Measurements from ENCODE around the gene NDEL1. TPM values are rescaled to one million over a fixed set of nuclear protein-coding genes. Genes with fewer than 3 reads are reported as not detected.
"Not testable (repeated sequence)": the region's sequence is repeated elsewhere in the genome, so short reads cannot be mapped to it uniquely, and the experiment has no call there.

Gene NDEL1, protein sequence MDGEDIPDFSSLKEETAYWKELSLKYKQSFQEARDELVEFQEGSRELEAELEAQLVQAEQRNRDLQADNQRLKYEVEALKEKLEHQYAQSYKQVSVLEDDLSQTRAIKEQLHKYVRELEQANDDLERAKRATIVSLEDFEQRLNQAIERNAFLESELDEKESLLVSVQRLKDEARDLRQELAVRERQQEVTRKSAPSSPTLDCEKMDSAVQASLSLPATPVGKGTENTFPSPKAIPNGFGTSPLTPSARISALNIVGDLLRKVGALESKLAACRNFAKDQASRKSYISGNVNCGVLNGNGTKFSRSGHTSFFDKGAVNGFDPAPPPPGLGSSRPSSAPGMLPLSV
- 10 to 100 TPM; 14.8 to 68.8 (median 54.0) TPM for polyA plus RNA-seq

DNA sequence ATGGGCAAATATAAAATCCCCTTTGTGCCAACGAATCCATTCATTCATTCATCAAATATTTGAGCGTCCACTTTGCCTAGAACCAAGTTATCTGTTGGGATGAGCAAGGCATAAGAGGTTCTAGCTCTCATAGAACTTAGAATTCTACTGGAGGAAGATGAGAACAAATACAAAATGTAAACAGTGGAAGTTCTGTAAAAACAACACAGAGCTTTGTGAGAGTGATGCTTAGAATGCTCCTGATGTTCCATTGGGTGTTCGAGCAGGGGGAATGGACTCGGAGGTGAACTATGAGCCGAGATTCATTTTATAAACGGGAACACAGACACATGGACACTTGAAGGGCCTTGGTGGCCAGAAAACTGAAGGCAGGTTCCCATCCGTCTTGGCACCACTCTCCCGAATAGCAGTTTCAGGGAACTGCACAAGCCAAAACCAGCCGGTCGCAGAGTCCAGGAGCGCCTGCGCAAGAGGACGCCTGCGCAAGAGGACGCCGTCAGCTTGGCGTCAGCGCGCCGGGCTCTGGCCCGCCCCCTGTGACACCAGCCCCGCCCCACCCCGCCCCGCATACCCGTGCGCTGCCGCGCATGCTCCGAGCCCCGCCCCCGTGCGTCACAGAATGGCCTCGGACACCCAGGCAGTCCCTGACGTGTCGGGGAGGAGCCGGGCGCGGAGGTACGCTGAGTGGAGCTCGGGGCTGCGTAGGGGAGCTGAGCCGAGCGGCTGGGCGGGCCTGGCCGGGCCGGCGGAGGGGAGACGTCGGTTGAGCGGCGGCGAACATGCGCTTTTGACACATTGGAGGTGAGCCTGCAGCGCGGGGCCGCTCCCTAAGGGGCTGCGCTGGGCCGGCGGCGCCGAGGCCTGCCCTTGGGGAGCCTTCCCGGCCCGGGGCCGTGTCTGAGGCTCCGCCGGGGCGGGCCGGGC is at the start of gene NDEL1:
Gene NDEL1, plus strand, starts transcription at position 640 of the 924 bp plus-strand sequence. CDS start 8,388 bp downstream, outside the sequence.
- H3K27ac ChIP-seq (ENCODE audit: low read depth, low read length): peak within 1 kb of the TSS; percentile 98
- 2 to 3% (median 3%) methylated on average over 59 to 68 of the region's 68 CpGs for WGBS, 3 donors

- WGBS, 3 donors: 69 to 79% (median 75%) methylated on average over 6 of the region's 6 CpGs
- no peak overlapping the region for H3K27ac ChIP-seq (ENCODE audit: low read depth, low read length)
Measured at GRCh38 chr17:8386841-8387240, 48.8 kb upstream of the NDEL1 start.

DNA sequence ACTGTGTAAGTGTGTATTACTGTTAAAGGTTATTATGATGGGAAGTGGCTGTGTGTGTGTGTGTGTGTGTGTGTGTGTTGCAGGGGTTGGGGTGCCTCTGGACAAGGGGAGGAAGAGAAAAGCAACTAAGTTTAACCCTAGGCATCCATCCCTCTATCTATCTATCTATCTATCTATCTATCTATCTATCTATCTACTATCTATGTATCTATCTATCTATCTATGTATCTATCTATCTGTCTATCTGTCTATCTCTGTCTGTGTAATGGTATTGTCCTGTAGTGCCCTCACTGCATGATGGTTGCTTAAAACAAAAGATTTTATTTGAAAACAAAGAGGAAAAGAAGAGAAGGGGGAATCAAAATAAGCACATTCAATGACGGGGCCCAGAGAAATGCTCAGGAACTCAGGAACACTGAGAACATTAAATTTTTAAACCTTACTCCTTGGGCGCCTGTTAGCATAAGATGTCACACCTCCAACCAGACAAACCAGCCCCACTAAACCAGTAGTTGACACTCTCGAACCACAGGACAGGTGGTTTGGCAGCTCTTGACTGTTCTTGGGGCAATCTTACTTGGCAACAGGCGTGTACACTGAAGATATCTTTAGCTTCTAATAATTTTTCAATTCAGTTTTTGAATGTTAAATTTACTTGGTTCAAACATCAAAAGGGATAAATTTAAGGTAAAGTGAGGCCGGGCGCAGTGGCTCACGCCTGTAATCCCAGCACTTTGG is 47.6 kb upstream of the NDEL1 start:
- WGBS, 3 donors: 89 to 91% (median 90%) methylated on average over 7 of the region's 7 CpGs
- no peak overlapping the region for H3K27ac ChIP-seq (ENCODE audit: low read depth, low read length)

DNA sequence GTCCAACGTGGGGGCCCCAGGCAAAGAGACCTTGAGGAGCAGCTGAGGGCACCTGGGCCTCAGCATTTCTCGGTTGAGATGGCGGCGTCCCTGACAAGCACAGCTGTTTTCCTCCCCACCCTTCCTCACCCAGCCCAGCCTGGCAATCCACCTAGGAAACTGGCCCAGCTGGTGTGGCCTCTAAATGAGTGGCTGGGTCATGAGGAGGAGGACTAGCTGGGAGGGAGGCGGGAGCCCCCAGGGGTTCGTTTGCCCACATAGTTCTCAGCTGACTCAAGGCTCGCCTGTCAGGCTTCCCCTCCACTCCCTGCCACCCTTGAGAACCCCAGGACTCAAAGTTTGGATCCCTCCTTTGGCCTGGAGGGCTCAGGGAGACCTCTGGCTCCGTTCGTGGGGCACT is 44.0 kb upstream of the NDEL1 start:
- no peak overlapping the region for H3K27ac ChIP-seq (ENCODE audit: low read depth, low read length)
- 25 to 54% (median 44%) methylated on average over 9 of the region's 9 CpGs for WGBS, 3 donors

DNA sequence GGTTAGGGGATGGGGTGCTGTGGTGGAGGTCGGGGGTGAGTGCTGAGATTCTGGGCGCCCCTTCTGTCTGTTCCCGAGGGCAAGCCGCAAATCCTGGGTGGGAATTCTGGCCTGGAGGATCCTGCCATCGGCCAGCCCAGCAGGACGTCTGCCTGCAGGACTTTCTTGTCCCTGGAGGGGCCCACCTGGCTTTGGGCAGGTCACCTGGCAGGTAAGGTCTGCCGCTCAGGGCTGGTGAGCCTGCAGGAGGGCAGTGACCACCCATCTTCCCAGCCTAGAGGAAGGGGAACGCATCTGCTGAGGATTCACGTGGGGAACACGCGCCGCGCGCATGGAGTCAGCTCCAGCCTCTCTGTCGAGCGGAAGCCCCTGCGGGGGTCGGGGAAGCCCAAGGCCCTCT is 43.4 kb upstream of the NDEL1 start:
- 66 to 74% (median 72%) methylated on average over 16 to 18 of the region's 18 CpGs for WGBS, 3 donors
- no peak overlapping the region for H3K27ac ChIP-seq (ENCODE audit: low read depth, low read length)

DNA sequence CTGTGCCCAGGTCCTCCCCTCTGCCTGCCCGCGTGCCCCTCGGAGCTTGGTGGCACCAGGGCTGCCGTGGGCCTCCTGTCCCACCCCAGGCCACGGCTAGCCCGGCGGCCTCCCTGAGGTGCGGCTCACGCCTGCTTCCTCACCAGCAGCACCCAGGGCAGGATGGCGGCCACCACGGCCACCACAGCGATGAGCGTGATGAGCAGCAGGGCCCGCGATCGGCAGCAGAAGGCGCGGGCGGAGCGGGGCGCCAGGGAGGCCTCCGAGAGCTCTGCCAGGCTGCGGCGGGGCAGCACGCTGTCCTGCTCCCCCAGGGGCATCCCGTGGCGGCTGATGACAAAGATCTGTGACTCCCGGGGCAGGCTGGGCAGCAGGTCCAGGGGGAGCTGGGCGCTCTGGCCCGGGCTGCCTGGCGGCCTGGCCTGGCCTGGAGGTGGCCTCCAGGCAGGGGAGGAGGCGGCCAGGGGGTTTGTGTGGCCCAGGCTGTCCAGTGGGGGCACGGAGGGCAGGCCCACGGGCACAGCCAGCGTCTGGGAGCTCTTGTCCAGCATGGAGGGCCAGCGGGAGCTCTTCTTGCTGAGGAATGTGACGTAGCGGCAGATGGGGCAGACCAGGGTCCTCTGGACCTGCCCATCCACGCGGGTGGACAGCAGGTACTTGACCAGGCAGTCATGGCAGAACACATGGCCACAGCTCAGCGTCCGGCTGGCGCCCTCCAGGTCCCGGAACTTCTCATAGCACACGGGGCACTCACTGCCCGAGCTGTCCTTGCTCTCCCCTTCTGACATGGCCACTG is 42.8 kb upstream of the NDEL1 start:
- 79 to 88% (median 87%) methylated on average over 28 to 46 of the region's 46 CpGs for WGBS, 3 donors
- H3K27ac ChIP-seq (ENCODE audit: low read depth, low read length): no peak overlapping the region

- H3K27ac ChIP-seq (ENCODE audit: low read depth, low read length): no peak overlapping the region
- WGBS, 3 donors: 53 to 60% (median 55%) methylated on average over 8 of the region's 8 CpGs
Measured at GRCh38 chr17:8393470-8394231, 42.0 kb upstream of the NDEL1 start.

DNA sequence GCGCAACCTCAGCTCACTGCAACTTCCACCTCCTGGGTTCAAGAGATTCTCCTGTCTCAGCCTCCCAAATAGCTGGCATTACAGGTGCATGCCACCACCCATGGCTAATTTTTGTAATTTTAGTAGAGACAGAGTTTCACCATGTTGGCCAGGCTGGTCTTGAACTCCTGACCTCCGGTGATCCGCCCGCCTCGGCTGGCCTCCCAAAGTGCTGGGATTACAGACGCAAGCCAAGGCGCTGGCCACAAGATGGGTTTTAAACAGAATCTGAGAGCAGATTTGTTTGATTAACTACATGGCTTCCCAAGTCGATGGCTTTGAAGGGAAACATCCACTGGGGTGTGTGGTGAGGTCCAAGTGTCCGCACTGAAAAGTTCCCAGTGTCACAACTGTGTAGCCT is 41.2 kb upstream of the NDEL1 start:
- 84 to 87% (median 87%) methylated on average over 9 of the region's 9 CpGs for WGBS, 3 donors

GRCh38 chr17:8397636-8398035 is 38.0 kb upstream of the NDEL1 start, which contains the start of gene RNF222:
RNF222 (minus strand) TSS chr17:8397827; CDS start chr17:8393461, 4,366 bp downstream.
- WGBS, 3 donors: 42 to 61% (median 55%) methylated on average over 13 of the region's 13 CpGs
- H3K27ac ChIP-seq (ENCODE audit: low read depth, low read length): no peak within 1 kb of the TSS

More for the DNA sequence above, 41.2 kb upstream of the NDEL1 start:
- not testable (repeated sequence) for H3K27ac ChIP-seq (ENCODE audit: low read depth, low read length)

DNA sequence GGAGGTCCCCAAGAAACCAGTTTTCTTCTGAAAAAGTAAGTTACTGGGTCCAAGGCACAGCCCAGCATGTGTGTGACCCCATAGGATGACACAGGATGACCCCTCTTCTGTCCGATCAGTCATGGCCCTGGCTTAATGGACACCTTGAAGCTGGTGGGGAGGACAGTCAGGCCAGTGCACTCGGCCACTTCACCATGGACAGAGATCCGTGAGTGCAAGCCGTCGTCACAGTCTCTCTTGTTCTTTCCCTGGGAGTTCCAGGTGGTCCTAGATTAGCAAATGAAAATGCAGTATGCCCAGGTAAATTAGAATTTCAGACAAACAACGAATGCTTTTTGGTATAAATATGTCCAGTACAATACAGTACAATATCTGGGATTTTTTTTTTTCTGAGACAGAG is 36.7 kb upstream of the NDEL1 start:
- no peak overlapping the region for H3K27ac ChIP-seq (ENCODE audit: low read depth, low read length)
- 55 to 61% (median 58%) methylated on average over 6 of the region's 6 CpGs for WGBS, 3 donors

GRCh38 chr17:8401107-8401506 is 34.6 kb upstream of the NDEL1 start:
- WGBS, 3 donors: 61 to 87% (median 78%) methylated on average over 2 of the region's 2 CpGs
- H3K27ac ChIP-seq (ENCODE audit: low read depth, low read length): no peak overlapping the region

DNA sequence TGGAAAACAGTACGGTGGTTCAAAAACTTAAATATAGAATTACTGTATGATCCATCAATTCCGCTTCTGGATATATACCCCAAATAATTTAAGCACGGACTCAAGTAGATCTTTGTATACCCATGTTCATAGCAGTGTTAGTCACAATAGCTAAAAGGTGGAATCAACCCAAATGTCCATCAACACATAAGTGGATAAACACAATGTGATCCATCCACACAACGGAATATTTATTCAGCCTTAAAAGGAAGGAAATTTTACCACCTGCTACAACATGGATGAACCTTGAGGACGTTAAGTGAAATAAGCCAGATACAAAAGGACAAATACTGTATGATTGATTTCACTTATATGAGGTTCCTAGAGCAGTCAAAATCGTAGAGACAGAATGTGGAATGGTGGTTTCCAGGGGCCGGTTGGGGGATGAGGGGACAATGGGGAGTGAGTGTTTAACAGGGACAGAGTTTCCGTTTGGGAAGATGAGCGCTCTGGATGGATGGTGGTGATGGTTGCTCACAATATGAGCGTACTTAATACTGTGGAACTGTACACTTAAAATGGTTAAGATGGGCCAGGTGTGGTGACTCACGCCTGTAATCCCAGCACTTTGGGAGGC is 32.7 kb upstream of the NDEL1 start:
- H3K27ac ChIP-seq (ENCODE audit: low read depth, low read length): no peak overlapping the region
- WGBS, 3 donors: 71 to 80% (median 75%) methylated on average over 11 of the region's 11 CpGs

DNA sequence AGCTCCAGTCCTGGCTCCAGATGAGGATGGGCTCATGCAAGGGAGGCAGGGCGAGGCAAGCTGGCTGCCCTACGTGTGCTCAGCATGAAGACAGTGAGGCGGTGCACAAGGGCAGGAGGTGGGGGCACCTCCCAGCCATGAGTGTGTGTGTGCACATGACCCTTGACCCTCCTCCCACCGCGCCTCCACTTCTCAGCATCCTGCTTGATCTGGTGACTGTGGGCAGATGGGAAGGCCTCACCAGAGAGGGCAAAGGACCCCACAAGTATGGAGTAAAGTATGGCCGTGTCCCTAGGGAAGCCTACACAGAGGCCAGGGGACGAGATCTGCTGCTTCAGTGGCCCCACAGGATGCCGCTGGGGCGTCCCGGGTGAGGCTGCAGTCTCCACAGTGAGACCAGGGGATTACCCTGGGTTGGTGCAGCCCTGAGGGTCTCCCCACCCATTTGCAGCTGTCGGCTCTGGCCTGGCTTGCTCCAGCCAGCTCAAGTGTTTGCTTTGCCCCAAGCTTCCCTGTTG is 30.1 kb upstream of the NDEL1 start:
- 81 to 88% (median 82%) methylated on average over 11 of the region's 11 CpGs for WGBS, 3 donors

DNA sequence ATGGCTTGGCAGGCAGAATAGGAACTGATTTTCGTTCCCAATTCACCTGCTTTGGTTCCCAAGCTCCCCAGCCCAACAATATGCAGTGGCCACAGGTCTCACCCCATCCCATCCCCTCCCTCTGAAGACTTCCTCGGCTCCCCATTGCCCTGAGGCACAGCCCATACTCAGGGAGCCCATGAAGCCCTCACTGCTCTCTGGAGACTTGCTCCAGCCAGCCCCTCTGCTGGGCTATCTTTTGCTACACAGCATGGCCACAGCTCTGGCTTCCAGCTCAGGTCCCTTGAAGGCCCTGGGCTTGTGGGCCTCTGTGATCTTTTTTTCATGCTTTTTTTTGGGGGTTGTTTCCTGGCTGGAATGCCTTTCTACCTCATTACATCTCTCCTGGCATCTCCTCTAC is 29.5 kb upstream of the NDEL1 start:
- no peak overlapping the region for H3K27ac ChIP-seq (ENCODE audit: low read depth, low read length)
- WGBS, 3 donors: 48 to 79% (median 76%) methylated on average over 2 of the region's 2 CpGs

More for the DNA sequence above, 30.1 kb upstream of the NDEL1 start:
- no peak overlapping the region for H3K27ac ChIP-seq (ENCODE audit: low read depth, low read length)

- WGBS, 3 donors: 62 to 64% (median 64%) methylated on average over 14 of the region's 14 CpGs
- no peak overlapping the region for H3K27ac ChIP-seq (ENCODE audit: low read depth, low read length)
Measured at GRCh38 chr17:8408371-8408770, 27.3 kb upstream of the NDEL1 start.
